Spleen (tissue), 11 donors: ENCODE data around the gene CDYL2. TPM values are rescaled to one million over a fixed set of nuclear protein-coding genes. Genes with fewer than 3 reads are reported as not detected.

ENCODE experiments used
- DNase-seq: peaks from one replicate; pipeline ENCODE4 v3.0.0-alpha.2; 2020
- H3K27ac ChIP-seq, 8 donors: fragments of 200-600 bp; sonication (generic) in 7 of 8; 1 replicate in 4 of 8; 2 replicates in 4 of 8; pipeline versions ENCODE4 v1.5.0 to v1.8.0; 2016 to 2021; ENCODE audit warnings: inconsistent platforms in 4 of 8, mild to moderate bottlenecking in 4 of 8, moderate library complexity in 1 of 8
- H3K27me3 ChIP-seq, 7 donors: fragments of 200-600 bp; sonication (generic) in 6 of 7; replicated peaks in 1 of 7; 1 replicate in 4 of 7; 2 replicates in 3 of 7; pipeline versions ENCODE4 v1.5.0 to v1.8.0; 2016 to 2021; ENCODE audit warnings: inconsistent platforms in 3 of 7, mild to moderate bottlenecking in 1 of 7
- H3K36me3 ChIP-seq, 6 donors: fragments of 200-600 bp; sonication (generic) in 5 of 6; 1 replicate in 4 of 6; 2 replicates in 2 of 6; pipeline versions ENCODE4 v1.5.0 to v1.8.0; 2016 to 2021; ENCODE audit warnings: inconsistent platforms in 2 of 6
- H3K4me1 ChIP-seq, 6 donors: fragments of 200-600 bp; sonication (generic) in 5 of 6; 1 replicate in 3 of 6; 2 replicates in 3 of 6; pipeline versions ENCODE4 v1.5.0 to v1.8.0; 2016 to 2021; ENCODE audit warnings: inconsistent platforms in 3 of 6
- H3K4me3 ChIP-seq, 8 donors: fragments of 200-600 bp; sonication (generic) in 7 of 8; 1 replicate in 4 of 8; 2 replicates in 4 of 8; pipeline versions ENCODE4 v1.5.0 to v1.8.0; 2016 to 2021; ENCODE audit warnings: inconsistent platforms in 4 of 8, mild to moderate bottlenecking in 4 of 8, moderate library complexity in 2 of 8
- H3K9me3 ChIP-seq, 8 donors: fragments of 200-600 bp; sonication (generic) in 7 of 8; 1 replicate in 4 of 8; 2 replicates in 4 of 8; pipeline versions ENCODE4 v1.5.0 to v1.8.0; 2016 to 2021; ENCODE audit warnings: inconsistent platforms in 4 of 8
- POLR2A ChIP-seq, 3 donors: fragments of 450-650 bp; IDR thresholded peaks; one replicate each; pipeline ENCODE4 v1.5.1; 2017; ENCODE audit warnings: antibody characterized with exemption in 3 of 3, mild to moderate bottlenecking in 1 of 3
- POLR2AphosphoS5 ChIP-seq, 3 donors: sonication (generic); formaldehyde crosslinking; IDR thresholded peaks; one replicate each; pipeline ENCODE4 v1.5.1; 2017; ENCODE audit warnings: antibody characterized with exemption in 3 of 3
- WGBS, 5 donors: extraction: QIAGEN DNeasy Blood & Tissue Kit in 3 of 5; methylation state at CpG; one replicate each; pipeline versions ENCODE4 v1.1.5 to v1.1.7; 2013 to 2018; 5-methylcytosine and 5-hydroxymethylcytosine counted together
- intact Hi-C: fragments of 100-400 bp; cut with DNase I; formaldehyde crosslinking; loops from one replicate; pipeline ENCODE4 v1.15.0; 2023; ENCODE audit warnings: low total_unique reads
- polyA plus RNA-seq, 3 donors: library from polyadenylated mRNA; stranded (reverse); fragments of 200-250 nt; gene quantifications; one replicate each; pipeline ENCODE4 v1.2.1, GENCODE V29; 2013
- total RNA-seq, 7 donors: library from RNA; depleted of rRNA in 3 of 7; stranded (reverse); fragments of >200 nt in 3 of 7; fragmentation: NEBNext Ultra II Directional in 4 of 7; extraction: Animal tissue kit (Norgen Biotek cat#: 25700) in 4 of 7; gene quantifications; one replicate each; pipeline versions ENCODE4 v1.1.0 to v1.2.1, GENCODE V29; 2016 to 2021
- TF ChIP-seq, protein P1 (sequence below), 11 experiments: fragments of 200-600 bp in 7 of 11; fragments of 450-650 bp in 4 of 11; sonication (generic) in 4 of 11; IDR thresholded peaks in 8 of 11; conservative IDR thresholded peaks in 3 of 11; 1 replicate in 7 of 11; 2 replicates in 4 of 11; pipeline versions ENCODE4 v1.4.0 to v1.8.0; 2016 to 2021; ENCODE audit warnings: antibody characterized with exemption in 11 of 11, inconsistent platforms in 4 of 11, mild to moderate bottlenecking in 1 of 11
- donor health status: healthy with polysubstance abuse.
- donor health status: DM: no; HTN: no; CAD: no; lungs with moderate emphysema.
- donor health status: DM: no; HTN: no; CAD: no.
- donor health status: Bipolar disorder and iron deficiency.
- donor health status: healthy.
- donor health status: DM: no; HTN: no; CAD: no.
- donor health status: DM: yes; HTN: yes; CAD: no.

CDYL2 gene
- total and polyA plus RNA-seq, 10 donors: 1.4 to 28.3 (median 12.5) TPM

DNA sequence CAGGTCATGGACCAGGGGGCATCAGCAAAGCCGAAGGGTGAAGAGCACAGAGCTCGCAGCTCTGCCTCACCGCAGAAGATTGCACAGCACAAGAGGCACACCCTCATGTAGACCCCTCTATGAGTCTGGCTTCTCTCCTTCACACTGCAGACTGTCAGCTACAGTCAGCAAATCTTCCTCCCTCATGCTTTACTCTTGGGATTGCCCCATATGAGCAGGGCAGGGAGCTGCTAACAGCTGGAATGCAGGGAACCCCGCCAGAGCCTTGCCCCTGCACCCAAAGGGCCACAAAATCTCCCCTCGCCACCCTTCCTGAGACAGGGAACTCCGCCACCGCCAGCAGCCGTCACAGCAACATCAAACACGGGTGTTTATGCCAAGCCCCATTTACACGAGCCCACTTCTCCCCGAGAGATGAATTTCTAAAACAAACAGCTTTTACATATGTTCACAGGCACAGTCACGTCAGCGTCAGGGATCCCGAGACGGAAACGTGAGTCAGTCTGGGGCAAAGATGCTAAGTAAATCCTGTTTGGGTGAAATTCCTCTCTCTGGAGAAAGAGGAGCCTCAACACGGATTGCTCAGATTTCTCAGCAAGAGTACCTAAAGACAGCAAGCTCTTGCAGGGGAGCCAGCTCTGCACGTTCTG lies 121.9 kb downstream of the CDYL2 start:
- Histone ChIP-seq H3K4me1 (peaks cover 0 to 15% (median 0%) of the 10 kb centered on the region in 6 donors), H3K4me3 (no peak overlapping the region), H3K36me3 (peaks cover 0 to 19% (median 4%) of the 10 kb centered on the region in 6 donors), H3K27me3 (no peaks in the 10 kb centered on the region), H3K27ac (no peak overlapping the region), H3K9me3 (no peaks in the 10 kb centered on the region)
- DNase-seq: no peak
- intact Hi-C loops: no loop called here
- WGBS, 5 donors: 90 to 95% (median 91%) methylated on average over 18 of the region's 18 CpGs
- TF ChIP-seq, protein P1, sequence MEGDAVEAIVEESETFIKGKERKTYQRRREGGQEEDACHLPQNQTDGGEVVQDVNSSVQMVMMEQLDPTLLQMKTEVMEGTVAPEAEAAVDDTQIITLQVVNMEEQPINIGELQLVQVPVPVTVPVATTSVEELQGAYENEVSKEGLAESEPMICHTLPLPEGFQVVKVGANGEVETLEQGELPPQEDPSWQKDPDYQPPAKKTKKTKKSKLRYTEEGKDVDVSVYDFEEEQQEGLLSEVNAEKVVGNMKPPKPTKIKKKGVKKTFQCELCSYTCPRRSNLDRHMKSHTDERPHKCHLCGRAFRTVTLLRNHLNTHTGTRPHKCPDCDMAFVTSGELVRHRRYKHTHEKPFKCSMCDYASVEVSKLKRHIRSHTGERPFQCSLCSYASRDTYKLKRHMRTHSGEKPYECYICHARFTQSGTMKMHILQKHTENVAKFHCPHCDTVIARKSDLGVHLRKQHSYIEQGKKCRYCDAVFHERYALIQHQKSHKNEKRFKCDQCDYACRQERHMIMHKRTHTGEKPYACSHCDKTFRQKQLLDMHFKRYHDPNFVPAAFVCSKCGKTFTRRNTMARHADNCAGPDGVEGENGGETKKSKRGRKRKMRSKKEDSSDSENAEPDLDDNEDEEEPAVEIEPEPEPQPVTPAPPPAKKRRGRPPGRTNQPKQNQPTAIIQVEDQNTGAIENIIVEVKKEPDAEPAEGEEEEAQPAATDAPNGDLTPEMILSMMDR (IDR thresholded peaks at IDR 0.05 in 8 of 11, conservative IDR thresholded peaks at IDR 0.05 in 3 of 11): no peak
- TF ChIP-seq POLR2A (IDR thresholded peaks at IDR 0.05) (no peak), POLR2AphosphoS5 (IDR thresholded peaks at IDR 0.05) (no peak)

DNA sequence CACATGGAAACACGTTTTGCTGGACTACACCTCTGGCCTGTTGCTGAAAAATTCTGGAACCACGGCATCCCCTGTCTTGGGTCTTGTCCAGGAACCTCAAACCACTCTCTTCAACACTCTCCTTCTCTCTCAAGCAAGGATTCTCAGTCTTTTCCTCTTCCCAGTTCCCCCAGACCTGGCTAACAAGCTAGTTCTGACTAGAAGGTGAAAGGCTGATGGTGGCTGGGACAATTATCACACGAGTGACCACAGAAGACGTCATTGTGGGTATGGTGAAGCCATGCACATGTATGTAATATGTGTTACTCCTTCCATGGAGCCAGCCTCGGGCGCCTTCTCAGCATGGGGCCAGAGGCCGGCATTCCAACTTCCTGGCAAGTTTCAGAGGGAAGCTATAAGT lies 123.0 kb downstream of the CDYL2 start:
- 88 to 92% (median 91%) methylated on average over 7 of the region's 7 CpGs for WGBS, 5 donors
- H3K4me3 ChIP-seq: no peak overlapping the region
- no peaks in the 10 kb centered on the region for H3K27me3 ChIP-seq
- peaks cover 0 to 19% (median 4%) of the 10 kb centered on the region in 6 donors for H3K36me3 ChIP-seq
- H3K27ac ChIP-seq: peak overlapping the region in 1 of 8 donors; percentile 21
- no peaks in the 10 kb centered on the region for H3K9me3 ChIP-seq
- peaks cover 0 to 26% (median 9%) of the 10 kb centered on the region in 6 donors for H3K4me1 ChIP-seq
- intact Hi-C loops: no loop called here
- no peak for DNase-seq
- TF ChIP-seq POLR2A (IDR thresholded peaks at IDR 0.05) (no peak), POLR2AphosphoS5 (IDR thresholded peaks at IDR 0.05) (no peak)
- TF ChIP-seq, protein P1 (IDR thresholded peaks at IDR 0.05 in 8 of 11, conservative IDR thresholded peaks at IDR 0.05 in 3 of 11): no peak

DNA sequence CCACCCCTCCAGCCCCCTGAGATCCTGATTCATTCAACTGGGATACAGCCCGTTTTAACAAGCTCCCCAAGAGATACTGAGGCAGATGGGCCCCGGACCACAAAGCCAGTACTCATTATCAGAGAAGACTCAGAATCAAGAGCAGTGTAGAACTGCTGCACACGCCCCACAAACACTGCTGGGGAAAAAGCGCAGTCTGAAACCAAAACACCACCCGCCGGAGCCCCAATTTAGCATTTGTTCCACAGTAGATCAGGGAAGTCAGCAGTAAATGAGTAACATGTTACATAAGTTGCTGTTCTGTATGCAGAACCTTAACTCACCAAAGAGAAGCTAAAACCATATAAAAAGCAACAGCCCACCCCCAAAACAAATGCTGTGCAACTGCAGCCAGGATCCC lies 123.6 kb downstream of the CDYL2 start:
- H3K27ac ChIP-seq: peak overlapping the region in 1 of 8 donors; percentile 21
- 82 to 89% (median 85%) methylated on average over 6 of the region's 6 CpGs for WGBS, 5 donors
- H3K27me3 ChIP-seq: no peaks in the 10 kb centered on the region
- peaks cover 0 to 32% (median 13%) of the 10 kb centered on the region in 6 donors for H3K4me1 ChIP-seq
- no peak overlapping the region for H3K4me3 ChIP-seq
- intact Hi-C loops: no loop called here
- no peak for DNase-seq
- H3K36me3 ChIP-seq: peaks cover 0 to 19% (median 4%) of the 10 kb centered on the region in 6 donors
- no peaks in the 10 kb centered on the region for H3K9me3 ChIP-seq
- TF ChIP-seq POLR2AphosphoS5 (IDR thresholded peaks at IDR 0.05) (no peak), POLR2A (IDR thresholded peaks at IDR 0.05) (no peak)
- TF ChIP-seq, protein P1 (IDR thresholded peaks at IDR 0.05 in 8 of 11, conservative IDR thresholded peaks at IDR 0.05 in 3 of 11): no peak

DNA sequence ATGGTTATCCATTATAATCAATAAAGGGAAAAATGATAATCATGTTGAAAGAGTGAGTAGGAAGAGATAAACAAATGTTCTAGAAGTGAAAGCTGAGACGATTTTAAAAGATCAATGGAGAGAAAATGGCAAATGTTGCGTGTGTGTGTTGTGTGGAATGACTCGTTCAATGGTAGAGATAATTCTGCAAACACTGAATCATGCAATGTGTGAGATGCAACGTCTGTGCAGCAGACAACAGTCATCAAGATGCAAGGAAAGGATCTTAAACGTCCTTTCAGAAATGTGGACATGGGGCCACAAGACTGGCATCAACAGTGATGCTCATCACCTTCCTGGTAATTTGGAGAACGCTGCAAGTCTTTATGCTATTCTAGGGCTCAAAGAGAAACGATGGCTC lies 124.4 kb downstream of the CDYL2 start:
- Histone ChIP-seq H3K4me3 (no peak overlapping the region), H3K27ac (no peak overlapping the region), H3K27me3 (no peaks in the 10 kb centered on the region), H3K4me1 (peaks cover 0 to 39% (median 13%) of the 10 kb centered on the region in 6 donors), H3K9me3 (no peaks in the 10 kb centered on the region), H3K36me3 (peaks cover 0 to 18% (median 4%) of the 10 kb centered on the region in 6 donors)
- 79 to 89% (median 86%) methylated on average over 7 of the region's 7 CpGs for WGBS, 5 donors
- TF ChIP-seq POLR2AphosphoS5 (IDR thresholded peaks at IDR 0.05) (no peak), POLR2A (IDR thresholded peaks at IDR 0.05) (no peak)
- TF ChIP-seq, protein P1 (IDR thresholded peaks at IDR 0.05 in 8 of 11, conservative IDR thresholded peaks at IDR 0.05 in 3 of 11): no peak
- intact Hi-C loops: no loop called here
- DNase-seq: no peak
